ENCODE results near the gene ZCRB1.

The ZCRB1 gene

GRCh38 chr12:42277396-42278127 is 48.3 kb downstream of the ZCRB1 start:
- DNase-seq, result no peak

GRCh38 chr12:42275499-42275898 is 50.4 kb downstream of the ZCRB1 start:
- DNase-seq, result no peak

GRCh38 chr12:42273706-42274105 is 52.2 kb downstream of the ZCRB1 start:
- no peak for DNase-seq

GRCh38 chr12:42270596-42270995 is 55.3 kb downstream of the ZCRB1 start:
- DNase-seq, result no peak

- DNase-seq, result no peak
Observed at GRCh38 chr12:42267413-42268190, 58.3 kb downstream of the ZCRB1 start.

- no peak for DNase-seq
Observed at GRCh38 chr12:42266579-42267230, 59.2 kb downstream of the ZCRB1 start.

- DNase-seq, result no peak
Observed at GRCh38 chr12:42262271-42262670, 63.6 kb downstream of the ZCRB1 start.
